ENCODE measurements around the gene IDH1. TPM values are rescaled to one million over a fixed set of nuclear protein-coding genes. Genes with fewer than 3 reads are reported as not detected.

Gene IDH1
- total and polyA plus RNA-seq, 2 of the 4 experiments (the other 2 are of a cell fraction), result 53.5 to 77.1 TPM

GRCh38 chr2:208249296-208249695, 5.6 kb downstream of the IDH1 start:
- H4K8ac ChIP-seq (ENCODE audit: low read depth in 2 of 2, low read length in 2 of 2), result no peak overlapping the region
- in situ Hi-C loops (cut with MboI; ENCODE audit: low sequenced_read_pairs) (no loop called here), dilution Hi-C loops (cut with HindIII; ENCODE audit: low sequenced_read_pairs, unreplicated experiment) (no loop called here), intact Hi-C loops (cut with micrococcal nuclease) (no loop called here)
- no peak overlapping the region for H3K23ac ChIP-seq (ENCODE audit: low read depth, low read length)
- H3K27me3 ChIP-seq (ENCODE audit: control insufficient read depth, insufficient read depth, low read length), result no peaks in the 10 kb centered on the region
- no peak overlapping the region for H3K4me2 ChIP-seq (ENCODE audit: low read depth, low read length)
- H3K36me3 ChIP-seq (ENCODE audit: control insufficient read depth, insufficient read depth, low read length), result peaks cover 14% of the 10 kb centered on the region; the same call in 1 of the 2 replicates
- WGBS, 2 experiments (ENCODE audit: extremely low coverage in 2 of 2, insufficient read length in 1 of 2), result no CpG with 5 or more reads among the region's 2 CpGs
- peaks cover 4 to 12% of the 10 kb centered on the region in 2 experiments; a peak in 3 of 4 replicates for H3K79me1 ChIP-seq (ENCODE audit: low read depth in 1 of 2, low read length in 2 of 2)
- H2BK20ac ChIP-seq (ENCODE audit: low read depth, low read length), result no peak overlapping the region
- CTCF ChIA-PET, result interaction anchor here (0.5 kb wide), 1 partner anchor 23 kb away, joined by 4 read pairs; no protein-coding TSS in a partner anchor
- H3K4me1 ChIP-seq (ENCODE audit: control insufficient read depth, insufficient read depth, low read length), result peaks cover 7% of the 10 kb centered on the region
- H3K18ac ChIP-seq (ENCODE audit: low read depth, low read length), result no peak overlapping the region
- H2AK5ac ChIP-seq (ENCODE audit: low read depth, low read length), result no peak overlapping the region
- POLR2A ChIA-PET (ENCODE audit: unreplicated experiment), result no interaction called here
- H2AFZ ChIP-seq (replicated peaks; ENCODE audit: low read length, poor library complexity), result no peak overlapping the region
- peaks cover 2% of the 10 kb centered on the region; the same call in 1 of the 2 replicates for H3K9me1 ChIP-seq (ENCODE audit: insufficient read depth, low read length)
- DNase-seq, result no peak
- H2BK5ac ChIP-seq (ENCODE audit: low read depth, low read length, poor library complexity, severe bottlenecking), result no peak overlapping the region
- ATAC-seq (ENCODE audit: low read depth), result no peak; the same call in 1 of the 2 replicates
- no peak overlapping the region for H3K56ac ChIP-seq (ENCODE audit: extremely low read depth, insufficient read depth, low read length)
- H4K5ac ChIP-seq (ENCODE audit: low read depth, low read length), result no peak overlapping the region
- no peaks in the 10 kb centered on the region for H3K9me3 ChIP-seq (ENCODE audit: control insufficient read depth, insufficient read depth, low read length)
- no peak overlapping the region for H2BK15ac ChIP-seq (ENCODE audit: low read depth, low read length)
- H3K4ac ChIP-seq (ENCODE audit: low read depth, low read length), result no peak overlapping the region
- no peak overlapping the region for H3K9ac ChIP-seq (ENCODE audit: low read depth, low read length)
- no peak for TF ChIP-seq RCOR1 (IDR thresholded peaks at IDR 0.05; ENCODE audit: insufficient replicate concordance, low read length)
- TF ChIP-seq RFX5 (IDR thresholded peaks at IDR 0.05; ENCODE audit: low read depth, low read length), result no peak
- TF ChIP-seq, protein P1, sequence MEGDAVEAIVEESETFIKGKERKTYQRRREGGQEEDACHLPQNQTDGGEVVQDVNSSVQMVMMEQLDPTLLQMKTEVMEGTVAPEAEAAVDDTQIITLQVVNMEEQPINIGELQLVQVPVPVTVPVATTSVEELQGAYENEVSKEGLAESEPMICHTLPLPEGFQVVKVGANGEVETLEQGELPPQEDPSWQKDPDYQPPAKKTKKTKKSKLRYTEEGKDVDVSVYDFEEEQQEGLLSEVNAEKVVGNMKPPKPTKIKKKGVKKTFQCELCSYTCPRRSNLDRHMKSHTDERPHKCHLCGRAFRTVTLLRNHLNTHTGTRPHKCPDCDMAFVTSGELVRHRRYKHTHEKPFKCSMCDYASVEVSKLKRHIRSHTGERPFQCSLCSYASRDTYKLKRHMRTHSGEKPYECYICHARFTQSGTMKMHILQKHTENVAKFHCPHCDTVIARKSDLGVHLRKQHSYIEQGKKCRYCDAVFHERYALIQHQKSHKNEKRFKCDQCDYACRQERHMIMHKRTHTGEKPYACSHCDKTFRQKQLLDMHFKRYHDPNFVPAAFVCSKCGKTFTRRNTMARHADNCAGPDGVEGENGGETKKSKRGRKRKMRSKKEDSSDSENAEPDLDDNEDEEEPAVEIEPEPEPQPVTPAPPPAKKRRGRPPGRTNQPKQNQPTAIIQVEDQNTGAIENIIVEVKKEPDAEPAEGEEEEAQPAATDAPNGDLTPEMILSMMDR (conservative IDR thresholded peaks at IDR 0.05; ENCODE audit: low read depth, low read length), result no peak
- no peak for TF ChIP-seq ELK1 (IDR thresholded peaks at IDR 0.05; ENCODE audit: borderline replicate concordance, low read depth, low read length)
- no peak for TF ChIP-seq MAZ (IDR thresholded peaks at IDR 0.05; ENCODE audit: borderline replicate concordance, low read depth, low read length)
- no peak for TF ChIP-seq BHLHE40 (IDR thresholded peaks at IDR 0.05; ENCODE audit: low read depth, low read length)
- no peak for TF ChIP-seq CHD1 (IDR thresholded peaks at IDR 0.05; ENCODE audit: low read depth, low read length)
- TF ChIP-seq FOS (IDR thresholded peaks at IDR 0.05; ENCODE audit: low read depth, low read length), result no peak
- no peak for TF ChIP-seq RAD21 (IDR thresholded peaks at IDR 0.05; ENCODE audit: low read length)
- TF ChIP-seq MXI1 (IDR thresholded peaks at IDR 0.05; ENCODE audit: borderline replicate concordance, low read depth, low read length), result no peak
- TF ChIP-seq NFE2L2 (IDR thresholded peaks at IDR 0.05; ENCODE audit: low read depth, low read length), result no peak
- TF ChIP-seq SMC3 (IDR thresholded peaks at IDR 0.05; ENCODE audit: low read depth, low read length), result no peak
- TF ChIP-seq, protein P2, sequence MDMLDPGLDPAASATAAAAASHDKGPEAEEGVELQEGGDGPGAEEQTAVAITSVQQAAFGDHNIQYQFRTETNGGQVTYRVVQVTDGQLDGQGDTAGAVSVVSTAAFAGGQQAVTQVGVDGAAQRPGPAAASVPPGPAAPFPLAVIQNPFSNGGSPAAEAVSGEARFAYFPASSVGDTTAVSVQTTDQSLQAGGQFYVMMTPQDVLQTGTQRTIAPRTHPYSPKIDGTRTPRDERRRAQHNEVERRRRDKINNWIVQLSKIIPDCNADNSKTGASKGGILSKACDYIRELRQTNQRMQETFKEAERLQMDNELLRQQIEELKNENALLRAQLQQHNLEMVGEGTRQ (IDR thresholded peaks at IDR 0.05; ENCODE audit: low read depth, low read length), result no peak
- TF ChIP-seq CEBPB (IDR thresholded peaks at IDR 0.05; ENCODE audit: low read depth, low read length), result no peak
- no peak for TF ChIP-seq POLR2A (IDR thresholded peaks at IDR 0.05; ENCODE audit: low read depth, low read length)
- no peak for TF ChIP-seq MAFK (IDR thresholded peaks at IDR 0.05; ENCODE audit: low read depth, low read length)
- H2BK120ac ChIP-seq (ENCODE audit: low read depth, low read length), result no peak overlapping the region
- no peak overlapping the region for H3K14ac ChIP-seq (replicated peaks; ENCODE audit: low read depth, low read length)
- BruUV-seq (replicated peaks), result no TSS peak
- no peak overlapping the region for H4K91ac ChIP-seq (ENCODE audit: insufficient read depth, low read depth, low read length)
- no peak overlapping the region for H2AK9ac ChIP-seq (replicated peaks; ENCODE audit: low read depth, low read length, poor library complexity)
- H3K27ac ChIP-seq (ENCODE audit: insufficient read depth, low read length), result no peak overlapping the region
- no peaks in the 10 kb centered on the region for H4K20me1 ChIP-seq (ENCODE audit: insufficient read depth, low read length)
- H3K4me3 ChIP-seq (ENCODE audit: insufficient read depth, low read depth, low read length), result no peak overlapping the region

Measured in IMR-90 (cell line).